ENCODE measurements around the gene SPATA18.

DNA sequence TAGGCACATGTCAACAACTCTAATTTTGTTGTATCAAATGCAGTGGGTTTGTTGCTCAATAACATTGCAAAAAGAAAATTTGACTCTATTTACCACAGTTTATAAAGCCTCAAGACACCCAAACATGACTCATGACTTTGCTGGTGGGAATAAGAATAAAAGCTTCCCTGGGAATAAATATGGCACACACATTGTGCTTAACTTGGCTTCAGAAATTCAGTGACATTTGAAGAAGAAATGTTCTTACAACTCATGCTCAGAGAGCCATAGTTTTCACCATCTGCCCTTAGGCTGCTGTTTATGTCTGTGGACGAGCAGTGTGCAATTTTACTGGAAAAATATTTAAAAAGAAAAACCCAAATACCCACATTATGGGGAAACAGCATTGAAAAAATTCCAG lies 60.9 kb downstream of the SPATA18 start:
- TF ChIP-seq ZFP90 (CRISPR knock-in tag; IDR thresholded peaks at IDR 0.05; ENCODE audit: borderline replicate concordance) (no peak), PRDM10 (CRISPR knock-in tag; IDR thresholded peaks at IDR 0.05; ENCODE audit: low read depth) (no peak), JUND (CRISPR knock-in tag; IDR thresholded peaks at IDR 0.05) (no peak), TAF1 (CRISPR knock-in tag; IDR thresholded peaks at IDR 0.05) (no peak), DNMT1 (CRISPR knock-in tag; IDR thresholded peaks at IDR 0.05) (no peak), CHD2 (IDR thresholded peaks at IDR 0.05; ENCODE audit: low read depth, low read length) (no peak), ZNF660 (CRISPR knock-in tag; IDR thresholded peaks at IDR 0.05; ENCODE audit: borderline replicate concordance, low read depth) (no peak), POGZ (CRISPR knock-in tag; IDR thresholded peaks at IDR 0.05) (no peak), EZH2 (conservative IDR thresholded peaks at IDR 0.05; ENCODE audit: low read depth, low read length) (no peak), CREB1 (IDR thresholded peaks at IDR 0.05) (no peak), CREB1 (CRISPR knock-in tag; IDR thresholded peaks at IDR 0.05) (no peak), ZNF766 (CRISPR knock-in tag; IDR thresholded peaks at IDR 0.05; ENCODE audit: borderline replicate concordance) (no peak), SP2 (CRISPR knock-in tag; IDR thresholded peaks at IDR 0.05) (no peak)
- TF ChIP-seq, protein P1, sequence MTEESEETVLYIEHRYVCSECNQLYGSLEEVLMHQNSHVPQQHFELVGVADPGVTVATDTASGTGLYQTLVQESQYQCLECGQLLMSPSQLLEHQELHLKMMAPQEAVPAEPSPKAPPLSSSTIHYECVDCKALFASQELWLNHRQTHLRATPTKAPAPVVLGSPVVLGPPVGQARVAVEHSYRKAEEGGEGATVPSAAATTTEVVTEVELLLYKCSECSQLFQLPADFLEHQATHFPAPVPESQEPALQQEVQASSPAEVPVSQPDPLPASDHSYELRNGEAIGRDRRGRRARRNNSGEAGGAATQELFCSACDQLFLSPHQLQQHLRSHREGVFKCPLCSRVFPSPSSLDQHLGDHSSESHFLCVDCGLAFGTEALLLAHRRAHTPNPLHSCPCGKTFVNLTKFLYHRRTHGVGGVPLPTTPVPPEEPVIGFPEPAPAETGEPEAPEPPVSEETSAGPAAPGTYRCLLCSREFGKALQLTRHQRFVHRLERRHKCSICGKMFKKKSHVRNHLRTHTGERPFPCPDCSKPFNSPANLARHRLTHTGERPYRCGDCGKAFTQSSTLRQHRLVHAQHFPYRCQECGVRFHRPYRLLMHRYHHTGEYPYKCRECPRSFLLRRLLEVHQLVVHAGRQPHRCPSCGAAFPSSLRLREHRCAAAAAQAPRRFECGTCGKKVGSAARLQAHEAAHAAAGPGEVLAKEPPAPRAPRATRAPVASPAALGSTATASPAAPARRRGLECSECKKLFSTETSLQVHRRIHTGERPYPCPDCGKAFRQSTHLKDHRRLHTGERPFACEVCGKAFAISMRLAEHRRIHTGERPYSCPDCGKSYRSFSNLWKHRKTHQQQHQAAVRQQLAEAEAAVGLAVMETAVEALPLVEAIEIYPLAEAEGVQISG (CRISPR knock-in tag; IDR thresholded peaks at IDR 0.05) = no peak

All from HepG2 (cell line).